ENCODE measurements around the gene TMEM220. TPM values are rescaled to one million over a fixed set of nuclear protein-coding genes. Genes with fewer than 3 reads are reported as not detected.
A peak's percentile ranks its signal among the peaks of the same experiment; 100 is the strongest.
"Not testable (repeated sequence)": the region's sequence is repeated elsewhere in the genome, so short reads cannot be mapped to it uniquely, and the experiment has no call there.

TMEM220 gene
- total RNA-seq, 2 donors from 2014 or later = 5.5 to 6.5 TPM

DNA sequence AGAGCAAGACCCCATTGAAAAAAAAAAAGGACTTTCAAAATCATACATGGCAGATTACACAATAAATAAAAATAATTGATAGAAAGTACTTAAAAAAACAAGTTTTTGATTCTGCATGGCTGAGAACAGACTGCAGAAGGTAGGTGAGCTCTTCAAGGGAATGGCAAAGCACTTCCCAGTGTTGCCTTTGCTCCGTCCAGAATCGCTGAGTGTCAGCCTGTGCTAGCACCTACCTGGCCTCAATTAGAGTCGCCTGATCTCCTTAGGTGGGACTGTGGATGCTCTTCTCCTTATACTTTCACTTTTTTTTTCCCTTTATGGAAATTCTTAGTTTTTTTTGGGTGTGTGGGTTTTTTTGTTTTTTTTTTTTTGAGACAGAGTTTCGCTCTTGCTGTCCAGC lies 6.0 kb upstream of the TMEM220 start:
- H3K9me3 ChIP-seq = no peaks in the 10 kb centered on the region
- no peaks in the 10 kb centered on the region for H3K36me3 ChIP-seq
- H3K27me3 ChIP-seq = no peaks in the 10 kb centered on the region
- peak; percentile 52 for DNase-seq (ENCODE audit: low spot score)
- H3K27ac ChIP-seq = no peak overlapping the region
- no peak overlapping the region for H3K4me3 ChIP-seq
- peaks cover 0 to 4% of the 10 kb centered on the region in 2 donors for H3K4me1 ChIP-seq
- TF ChIP-seq, protein P1, sequence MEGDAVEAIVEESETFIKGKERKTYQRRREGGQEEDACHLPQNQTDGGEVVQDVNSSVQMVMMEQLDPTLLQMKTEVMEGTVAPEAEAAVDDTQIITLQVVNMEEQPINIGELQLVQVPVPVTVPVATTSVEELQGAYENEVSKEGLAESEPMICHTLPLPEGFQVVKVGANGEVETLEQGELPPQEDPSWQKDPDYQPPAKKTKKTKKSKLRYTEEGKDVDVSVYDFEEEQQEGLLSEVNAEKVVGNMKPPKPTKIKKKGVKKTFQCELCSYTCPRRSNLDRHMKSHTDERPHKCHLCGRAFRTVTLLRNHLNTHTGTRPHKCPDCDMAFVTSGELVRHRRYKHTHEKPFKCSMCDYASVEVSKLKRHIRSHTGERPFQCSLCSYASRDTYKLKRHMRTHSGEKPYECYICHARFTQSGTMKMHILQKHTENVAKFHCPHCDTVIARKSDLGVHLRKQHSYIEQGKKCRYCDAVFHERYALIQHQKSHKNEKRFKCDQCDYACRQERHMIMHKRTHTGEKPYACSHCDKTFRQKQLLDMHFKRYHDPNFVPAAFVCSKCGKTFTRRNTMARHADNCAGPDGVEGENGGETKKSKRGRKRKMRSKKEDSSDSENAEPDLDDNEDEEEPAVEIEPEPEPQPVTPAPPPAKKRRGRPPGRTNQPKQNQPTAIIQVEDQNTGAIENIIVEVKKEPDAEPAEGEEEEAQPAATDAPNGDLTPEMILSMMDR (IDR thresholded peaks at IDR 0.05) = no peak

DNA sequence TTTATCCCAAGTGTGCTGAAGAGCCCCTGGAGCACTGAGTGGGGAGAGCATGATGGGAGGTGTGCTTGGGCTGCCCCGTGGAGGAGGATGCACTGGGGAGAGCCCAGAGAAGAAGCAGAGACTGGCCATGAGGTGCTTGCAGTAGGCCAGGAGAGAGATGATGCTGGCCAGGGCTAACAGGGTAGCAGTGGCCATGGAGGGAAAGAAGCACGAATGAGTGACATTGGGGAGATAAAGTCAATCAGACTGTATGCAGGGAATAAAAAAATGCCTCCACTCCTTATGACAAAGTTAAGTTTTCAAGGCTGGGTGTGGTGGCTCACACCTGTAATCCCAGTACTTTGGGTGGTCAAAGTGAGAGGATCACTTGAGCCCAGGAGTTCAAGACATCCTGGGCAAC lies 5.4 kb upstream of the TMEM220 start:
- Histone ChIP-seq H3K27ac (no peak overlapping the region), H3K4me1 (peaks cover 0 to 4% of the 10 kb centered on the region in 2 donors), H3K4me3 (no peak overlapping the region), H3K27me3 (no peaks in the 10 kb centered on the region), H3K36me3 (no peaks in the 10 kb centered on the region), H3K9me3 (no peaks in the 10 kb centered on the region)
- TF ChIP-seq, protein P1 (IDR thresholded peaks at IDR 0.05) = no peak
- DNase-seq (ENCODE audit: low spot score) = no peak

DNA sequence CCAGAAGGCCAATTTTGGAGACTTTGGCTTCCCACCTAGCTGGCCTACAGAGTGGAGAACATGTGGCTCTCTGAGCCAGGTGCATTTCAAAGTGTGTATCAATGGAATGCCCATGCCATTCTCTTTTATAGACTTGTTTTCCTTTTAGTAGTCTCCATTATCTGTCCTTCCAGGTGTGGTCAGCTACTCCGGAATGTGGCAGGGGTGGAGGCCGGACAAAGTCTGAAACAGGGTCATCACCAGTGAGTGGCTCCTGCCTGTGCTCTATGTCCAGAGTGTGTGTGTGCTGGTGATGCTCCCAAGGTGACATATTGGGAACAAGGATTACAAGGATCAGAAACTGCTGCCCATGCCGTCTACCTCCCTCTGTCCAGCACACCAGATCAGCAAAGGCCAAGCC lies 3.8 kb upstream of the TMEM220 start:
- TF ChIP-seq, protein P1 (IDR thresholded peaks at IDR 0.05) = no peak
- peak; percentile 56 for DNase-seq (ENCODE audit: low spot score)
- Histone ChIP-seq H3K9me3 (no peaks in the 10 kb centered on the region), H3K4me1 (peaks cover 0 to 11% of the 10 kb centered on the region in 2 donors), H3K4me3 (no peak overlapping the region), H3K27me3 (no peaks in the 10 kb centered on the region), H3K36me3 (no peaks in the 10 kb centered on the region), H3K27ac (no peak overlapping the region)

DNA sequence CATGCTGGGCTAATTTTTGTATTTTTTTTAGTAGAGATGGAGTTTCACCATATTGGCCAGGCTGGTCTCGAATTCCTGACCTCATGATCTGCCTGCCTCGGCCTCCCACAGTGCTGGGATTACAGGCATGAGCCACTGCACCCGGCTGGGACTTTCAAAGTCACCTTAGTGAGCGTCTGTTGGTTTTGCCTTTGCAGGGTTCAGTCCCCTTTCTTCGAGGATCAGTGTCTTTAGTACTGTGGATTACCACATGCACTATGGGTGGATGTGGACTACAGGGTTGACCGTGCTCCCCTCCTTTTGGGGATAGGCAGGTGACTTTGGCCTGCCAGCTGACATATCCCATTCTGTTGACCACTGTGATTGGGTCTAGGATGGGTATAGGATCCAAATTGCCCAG lies 2.3 kb upstream of the TMEM220 start:
- not testable (repeated sequence) for H3K4me3 ChIP-seq, H3K27ac ChIP-seq, H3K36me3 ChIP-seq, H3K27me3 ChIP-seq, H3K4me1 ChIP-seq, H3K9me3 ChIP-seq
- peak; percentile 26 for DNase-seq (ENCODE audit: low spot score)

DNA sequence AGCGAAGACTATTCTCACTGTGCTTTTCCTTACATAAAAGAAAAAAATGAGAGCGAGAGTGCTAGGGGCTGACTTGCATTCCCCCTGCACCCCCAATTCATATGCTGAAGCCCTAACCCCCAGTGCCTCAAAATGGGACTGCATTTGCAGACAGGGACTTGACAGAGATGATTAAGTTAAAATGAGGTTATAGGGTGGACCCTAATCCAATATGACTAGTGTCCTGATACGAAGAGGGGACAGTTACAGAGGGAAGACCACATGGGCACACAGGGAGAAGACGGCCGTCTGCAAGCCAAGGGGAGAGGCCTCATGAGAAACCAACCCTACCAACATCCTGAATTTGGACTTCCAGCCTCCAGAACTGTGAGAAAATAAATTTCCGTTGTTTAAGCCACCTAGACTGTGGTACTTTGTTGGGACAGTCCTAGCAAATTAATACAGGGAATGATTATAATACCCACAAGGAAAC lies 1.6 kb upstream of the TMEM220 start:
- peaks cover 0 to 7% of the 10 kb centered on the region in 2 donors for H3K4me1 ChIP-seq
- DNase-seq (ENCODE audit: low spot score) = peak; percentile 53
- no peaks in the 10 kb centered on the region for H3K9me3 ChIP-seq
- H3K36me3 ChIP-seq = no peaks in the 10 kb centered on the region
- no peak overlapping the region for H3K27ac ChIP-seq
- TF ChIP-seq, protein P1 (IDR thresholded peaks at IDR 0.05) = no peak
- H3K4me3 ChIP-seq = no peak overlapping the region
- H3K27me3 ChIP-seq = no peaks in the 10 kb centered on the region

DNA sequence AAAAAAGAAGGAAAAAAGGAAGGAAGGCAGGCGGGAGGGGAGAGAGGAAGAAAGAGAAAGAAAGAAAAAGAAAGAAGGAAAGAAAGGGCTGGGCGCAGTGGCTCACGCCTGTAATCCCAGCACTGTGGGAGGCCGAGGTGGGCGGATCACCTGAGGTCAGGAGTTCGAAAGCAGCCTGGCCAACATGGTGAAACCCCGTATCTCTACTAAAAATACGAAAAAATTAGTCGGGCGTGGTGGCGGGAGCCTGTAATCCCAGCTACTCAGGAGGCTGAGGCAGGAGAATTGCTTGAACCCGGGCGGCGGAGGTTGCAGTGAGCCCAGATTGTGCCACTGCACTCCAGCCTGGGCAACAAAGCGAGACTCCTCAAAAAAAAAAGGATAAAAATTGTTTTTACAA lies 424 bp upstream of the TMEM220 start:
- DNase-seq (ENCODE audit: low spot score) = peak; percentile 54
- Histone ChIP-seq H3K27ac (peak overlapping the region; percentile 90 to 95), H3K4me3 (peak overlapping the region; percentile 67 to 76)
- not testable (repeated sequence) for H3K27me3 ChIP-seq, H3K9me3 ChIP-seq, H3K36me3 ChIP-seq, H3K4me1 ChIP-seq

DNA sequence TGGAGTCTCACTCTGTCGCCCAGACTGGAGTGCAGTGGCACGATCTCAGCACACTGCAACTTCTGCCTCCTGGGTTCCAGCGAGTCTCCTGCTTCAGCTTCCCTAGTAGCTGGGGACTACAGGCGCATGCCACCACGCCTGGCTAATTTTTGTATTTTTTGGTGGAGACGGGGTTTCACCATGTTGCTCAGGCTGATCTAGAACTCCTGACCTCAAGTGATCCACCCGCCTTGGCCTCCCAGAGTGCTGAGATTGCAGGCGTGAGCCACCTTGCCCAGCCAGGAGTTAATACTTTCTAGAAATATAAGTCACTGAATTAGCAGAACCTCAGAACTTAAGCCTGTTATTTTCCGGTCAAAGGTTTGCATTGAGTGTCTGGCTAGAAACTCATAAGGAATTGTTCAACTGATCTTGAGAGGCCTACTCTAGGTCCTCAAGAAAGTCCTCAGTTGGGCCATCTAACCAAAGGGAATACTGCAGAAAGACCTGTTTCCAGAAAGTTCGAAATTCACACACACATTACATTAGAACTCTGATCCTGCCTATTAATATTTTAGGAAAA lies 1.4 kb downstream of the TMEM220 start:
- no peaks in the 10 kb centered on the region for H3K27me3 ChIP-seq
- DNase-seq (ENCODE audit: low spot score) = peak; percentile 59
- peaks cover 0 to 7% of the 10 kb centered on the region in 2 donors for H3K4me1 ChIP-seq
- TF ChIP-seq, protein P1 (IDR thresholded peaks at IDR 0.05) = no peak
- no peak overlapping the region for H3K4me3 ChIP-seq
- no peaks in the 10 kb centered on the region for H3K9me3 ChIP-seq
- no peaks in the 10 kb centered on the region for H3K36me3 ChIP-seq
- peak overlapping the region in 1 of 2 donors; percentile 95 for H3K27ac ChIP-seq

Data from right atrium auricular region (tissue), 2 donors.